GM21576 (cell line): ENCODE measurements around the gene MSI2.

Experiments
- ATAC-seq: cut with Tn5 transposase; IDR thresholded peaks from one replicate; pipeline ENCODE4 v1.9.1; 2021; ENCODE audit warnings: mild to moderate bottlenecking, moderate library complexity; ENCODE audit not compliant: unreplicated experiment

The MSI2 gene

DNA sequence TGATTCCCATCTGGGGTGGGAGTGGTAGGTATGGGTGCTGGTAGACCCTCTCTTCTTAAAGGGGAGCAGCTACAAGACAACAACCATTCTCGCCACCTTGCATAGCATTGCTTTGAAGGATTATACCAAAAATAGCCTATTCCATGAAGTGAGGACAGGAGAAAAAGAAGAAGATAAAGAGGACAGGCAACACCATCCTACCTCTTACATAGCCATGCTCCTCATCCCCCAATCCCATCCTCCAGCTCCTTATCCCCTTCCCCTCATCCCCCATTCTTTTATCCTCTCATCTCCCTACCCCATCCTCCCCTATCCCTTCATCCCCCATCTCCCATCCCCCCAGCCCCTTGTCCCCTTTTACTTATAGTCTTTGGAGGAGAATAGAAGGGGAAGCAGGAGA is 459.7 kb downstream of the MSI2 start:
- ATAC-seq, result no peak

- ATAC-seq, result no peak
Observed at GRCh38 chr17:57718878-57719277, 462.6 kb downstream of the MSI2 start.

DNA sequence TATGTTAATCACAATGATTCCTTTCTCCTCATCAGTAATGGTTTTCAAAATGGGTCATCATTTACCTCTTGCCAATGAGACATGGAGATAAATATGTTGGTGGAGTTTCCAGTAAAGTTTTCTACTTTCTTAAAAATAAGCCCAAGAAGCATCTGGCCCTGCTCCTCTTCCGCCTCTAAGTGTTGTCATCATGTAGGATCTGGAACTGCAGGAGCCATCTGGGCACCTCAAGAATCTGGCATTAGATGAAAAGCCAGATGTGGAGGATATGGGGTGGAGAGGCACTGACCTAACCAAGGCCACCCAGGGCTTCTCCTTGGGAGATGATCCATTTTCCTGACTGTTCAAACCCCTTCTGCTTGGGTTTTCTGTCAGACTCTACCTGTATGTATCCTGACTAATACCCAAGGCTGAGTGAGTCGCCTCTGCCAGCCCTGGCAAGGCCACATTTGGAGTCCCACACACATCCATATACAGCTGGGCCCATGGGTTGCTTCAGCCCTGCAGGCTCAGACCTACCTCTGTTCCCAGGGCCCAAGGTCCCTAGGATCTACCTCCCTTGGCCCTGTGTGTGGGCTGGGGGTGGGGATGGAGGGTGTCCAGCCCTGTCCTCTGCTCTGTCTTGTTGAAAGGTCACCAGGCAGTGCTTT is 464.2 kb downstream of the MSI2 start:
- no peak for ATAC-seq

GRCh38 chr17:57721967-57722703 is 465.8 kb downstream of the MSI2 start:
- ATAC-seq, result no peak

- no peak for ATAC-seq
Observed at GRCh38 chr17:57722704-57723043, 466.4 kb downstream of the MSI2 start.

DNA sequence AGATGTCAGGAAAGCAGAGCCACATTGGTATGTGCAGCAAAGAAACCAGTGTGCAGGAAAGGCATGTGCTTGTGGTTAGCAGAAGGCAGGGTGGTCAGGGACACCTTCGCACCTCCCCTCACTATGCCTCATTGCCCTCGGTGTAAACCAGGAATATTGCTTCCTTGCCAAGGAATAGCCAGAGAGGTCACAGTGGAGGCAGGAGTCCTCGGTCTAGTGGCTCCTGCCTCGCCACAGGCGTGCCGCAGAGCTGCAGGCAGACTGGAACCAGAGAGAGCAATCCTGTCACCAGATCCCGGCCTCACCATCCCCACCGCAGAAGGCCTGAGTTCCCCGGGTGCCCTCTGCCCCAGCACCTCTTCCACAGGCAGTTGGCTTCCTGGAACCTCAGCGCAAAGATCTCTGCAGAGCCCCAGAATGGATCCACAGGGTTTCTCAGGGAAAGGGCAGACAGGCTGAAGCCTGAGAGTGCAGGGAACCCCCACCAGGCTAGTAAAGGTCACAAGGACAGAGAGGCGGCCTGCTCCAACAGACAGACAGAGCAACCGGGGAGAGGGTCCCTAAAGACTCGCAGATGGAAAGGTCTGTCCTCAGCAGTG is 467.2 kb downstream of the MSI2 start:
- ATAC-seq, result no peak

DNA sequence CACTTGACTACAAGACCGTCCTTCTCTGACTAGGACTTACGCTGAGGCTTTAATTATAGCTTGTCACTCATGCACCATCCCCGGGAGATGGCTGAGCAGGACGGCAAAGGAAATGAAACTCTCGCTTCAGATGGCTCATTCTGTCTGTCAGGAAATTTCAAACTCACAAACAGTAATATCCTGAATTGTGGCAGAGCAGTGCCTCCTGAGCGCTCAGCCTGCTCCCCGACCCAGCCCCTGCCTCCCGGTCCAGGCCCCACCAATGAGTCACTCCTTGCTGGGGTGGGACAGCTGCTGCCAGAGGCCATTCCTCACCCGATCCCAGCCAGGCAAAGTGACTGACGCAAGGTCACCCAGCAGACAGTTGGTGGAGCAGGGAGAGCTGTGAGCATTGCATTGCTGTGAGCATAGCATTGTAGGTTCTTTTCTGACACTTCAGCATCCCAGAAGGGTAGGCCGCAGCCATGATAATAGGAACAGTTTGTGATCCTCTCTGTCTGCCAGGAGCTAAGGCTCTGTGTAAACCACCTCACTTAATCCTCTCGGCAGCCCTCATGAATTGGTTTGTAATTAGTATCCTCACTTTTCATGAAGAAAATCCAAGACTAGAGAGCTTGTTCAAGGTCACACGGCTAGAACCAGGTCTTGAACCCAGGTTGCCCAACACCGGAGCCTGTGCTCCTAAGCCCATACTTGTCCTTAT is 467.9 kb downstream of the MSI2 start:
- ATAC-seq, result no peak

- ATAC-seq, result no peak
Observed at GRCh38 chr17:57724729-57725125, 468.4 kb downstream of the MSI2 start.

GRCh38 chr17:57726213-57726790 is 470.0 kb downstream of the MSI2 start:
- no peak for ATAC-seq

- no peak for ATAC-seq
Observed at GRCh38 chr17:57726838-57727237, 470.5 kb downstream of the MSI2 start.

DNA sequence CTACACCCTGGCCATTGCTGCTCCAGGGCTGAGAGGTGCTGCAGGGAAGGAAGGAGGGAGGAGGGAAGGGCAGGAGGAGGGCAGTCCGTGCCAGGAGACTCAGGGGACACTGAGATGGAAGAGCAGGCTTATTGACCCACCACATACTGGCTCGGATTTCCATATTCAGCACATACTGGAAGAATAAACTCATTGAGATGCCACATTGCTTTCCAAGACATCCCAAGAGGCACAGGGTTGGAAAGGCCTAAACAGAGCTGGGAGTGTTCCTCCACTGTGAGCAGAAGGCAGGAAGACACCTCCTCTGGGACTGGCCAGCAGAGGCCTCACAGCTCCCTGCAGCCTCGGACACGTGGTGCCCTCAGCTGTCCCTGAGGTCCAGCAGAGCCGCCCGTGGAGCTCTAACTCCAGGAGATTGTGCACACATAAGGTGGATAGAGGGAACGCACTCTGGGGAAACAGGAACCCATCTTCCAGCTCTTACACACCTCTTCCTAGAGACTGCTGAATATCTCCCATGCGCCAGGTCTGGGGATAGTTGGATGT is 471.4 kb downstream of the MSI2 start:
- no peak for ATAC-seq

DNA sequence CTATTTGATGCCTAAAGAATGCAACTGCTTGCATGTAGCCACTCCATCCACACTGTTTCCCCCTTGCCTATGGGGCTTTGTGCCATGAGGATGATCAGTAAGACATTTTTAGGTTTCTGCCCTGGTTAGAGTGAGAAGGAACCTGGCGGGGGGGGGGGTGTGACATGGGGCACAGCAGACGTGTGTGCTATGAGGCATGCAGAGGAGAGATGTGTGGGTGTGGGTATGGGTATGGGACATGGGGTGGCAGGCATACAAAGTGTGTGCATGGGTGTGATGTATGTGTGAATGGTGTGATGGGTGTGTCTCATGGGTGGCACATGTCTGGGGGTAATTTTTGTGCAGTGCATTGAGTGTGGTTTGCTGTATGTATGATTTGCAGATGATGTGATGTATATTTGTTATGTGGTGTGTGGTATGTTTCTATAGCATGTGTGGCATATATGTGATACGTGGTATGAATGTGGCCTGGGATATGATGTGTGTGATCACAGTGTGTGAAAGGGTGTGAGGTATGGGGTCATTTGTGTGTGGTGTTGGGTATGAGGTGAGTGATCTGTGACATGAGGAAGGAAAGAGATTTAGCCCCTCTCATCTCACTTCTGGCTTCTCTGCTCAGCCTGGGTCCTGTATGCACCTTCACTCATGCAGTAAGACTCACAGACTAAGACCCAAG is 473.8 kb downstream of the MSI2 start:
- no peak for ATAC-seq

GRCh38 chr17:57732062-57732461 is 475.7 kb downstream of the MSI2 start:
- no peak for ATAC-seq

DNA sequence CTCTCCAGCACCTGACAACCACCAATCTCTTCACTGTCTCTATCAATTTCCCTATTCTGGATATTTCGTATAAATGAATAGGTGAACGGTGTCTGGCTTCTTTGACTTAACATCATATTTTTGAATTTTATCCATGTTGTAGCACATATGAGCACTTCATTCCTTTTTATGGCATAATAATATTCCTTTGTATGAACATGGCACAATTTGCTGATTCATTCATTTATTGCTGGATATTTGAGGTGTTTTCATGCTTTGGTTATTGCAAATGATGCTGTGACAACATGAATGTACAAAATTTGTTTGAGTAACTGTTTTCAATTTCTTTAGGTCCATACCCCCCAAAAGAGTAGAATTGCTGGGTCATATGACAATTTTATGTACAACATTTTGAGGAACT is 476.8 kb downstream of the MSI2 start:
- no peak for ATAC-seq
